Activated CD4-positive, alpha-beta T cell treated with anti-CD3 and anti-CD28 coated beads, Interleukin-2, amount 10 ng/mL, durations not matched to agents 7 days and 5 days (primary cell): ENCODE results near the gene RREB1. TPM values are rescaled to one million over a fixed set of nuclear protein-coding genes. Genes with fewer than 3 reads are reported as not detected.

ENCODE experiments used
- CTCF ChIA-PET: fragments of 350-600 bp; sonication (Branson Sonifier 250); formaldehyde crosslinking; loops from one replicate; lab custom pipeline; 2021; ENCODE audit warnings: antibody characterized with exemption; lab: Charles Lee
- POLR2A ChIA-PET: fragments of 350-600 bp; sonication (Branson Sonifier 250); formaldehyde crosslinking; loops from one replicate; lab custom pipeline; 2021; ENCODE audit warnings: antibody characterized with exemption; lab: Charles Lee
- DNase-seq: peaks from one replicate; pipeline ENCODE4 v3.0.0-alpha.2; 2020
- H3K27ac Mint-ChIP-seq: one replicate; pipeline ENCODE4 v1.8.0; 2021; ENCODE audit warnings: mild to moderate bottlenecking, moderate library complexity, mixed read lengths
- H3K27me3 Mint-ChIP-seq: one replicate; pipeline ENCODE4 v1.8.0; 2021; ENCODE audit warnings: mixed read lengths
- H3K36me3 Mint-ChIP-seq: one replicate; pipeline ENCODE4 v1.8.0; 2021; ENCODE audit warnings: low read depth, mixed read lengths
- H3K4me1 Mint-ChIP-seq: one replicate; pipeline ENCODE4 v1.8.0; 2021; ENCODE audit warnings: mixed read lengths
- H3K4me3 Mint-ChIP-seq: one replicate; pipeline ENCODE4 v1.8.0; 2021; ENCODE audit warnings: mild to moderate bottlenecking, moderate library complexity, mixed read lengths
- H3K9me3 Mint-ChIP-seq: one replicate; pipeline ENCODE4 v1.8.0; 2021; ENCODE audit warnings: mixed read lengths
- total RNA-seq, 2 experiments: library from RNA; stranded (reverse); gene quantifications; one replicate each; pipeline ENCODE4 v1.2.3, GENCODE V29; 2021

Gene RREB1
- total RNA-seq, 2 experiments from 2014 or later = 27.2 to 30.1 TPM

- Mint-ChIP-seq H3K4me3 (no peak overlapping the region), H3K27me3 (no peaks in the 10 kb centered on the region), H3K27ac (no peak overlapping the region), H3K36me3 (peaks cover 9% of the 10 kb centered on the region), H3K4me1 (peaks cover 74% of the 10 kb centered on the region), H3K9me3 (no peaks in the 10 kb centered on the region)
- ChIA-PET CTCF (interaction anchor here (0.6 to 1.2 kb wide), 5 partner anchors 11 to 311 kb away, joined by 3 read pairs; no protein-coding TSS in a partner anchor), POLR2A (no interaction called here)
- DNase-seq = no peak
These were observed 7.1 kb downstream of the RREB1 start for GRCh38 chr6:7114744-7115458.

- no peak for DNase-seq
- CTCF ChIA-PET = interaction anchor here (0.6 to 2.1 kb wide), 6 partner anchors 9 to 312 kb away, joined by 3 to 8 read pairs (median 3); no protein-coding TSS in a partner anchor
- POLR2A ChIA-PET = interaction anchor here (0.6 kb wide), 1 partner anchor 398 kb away, joined by 3 read pairs; no protein-coding TSS in a partner anchor
- Mint-ChIP-seq H3K27ac (peak overlapping the region; percentile 48), H3K4me1 (peaks cover 66% of the 10 kb centered on the region), H3K27me3 (no peaks in the 10 kb centered on the region), H3K9me3 (no peaks in the 10 kb centered on the region), H3K36me3 (peaks cover 9% of the 10 kb centered on the region), H3K4me3 (no peak overlapping the region)
These were observed 7.9 kb downstream of the RREB1 start for GRCh38 chr6:7115543-7116231.

- Mint-ChIP-seq H3K27me3 (no peaks in the 10 kb centered on the region), H3K36me3 (peaks cover 25% of the 10 kb centered on the region), H3K9me3 (no peaks in the 10 kb centered on the region), H3K27ac (no peak overlapping the region), H3K4me1 (peaks cover 42% of the 10 kb centered on the region), H3K4me3 (no peak overlapping the region)
- ChIA-PET POLR2A (no interaction called here), CTCF (interaction anchor here (1.1 to 1.6 kb wide), 3 partner anchors 10 to 16 kb away, joined by 3 to 4 read pairs (median 3); no protein-coding TSS in a partner anchor)
- DNase-seq = no peak
These were observed 11.6 kb downstream of the RREB1 start for GRCh38 chr6:7119272-7119801.

GRCh38 chr6:7121700-7122241 lies 14.0 kb downstream of the RREB1 start:
- H3K4me3 Mint-ChIP-seq = no peak overlapping the region
- POLR2A ChIA-PET = no interaction called here
- CTCF ChIA-PET = interaction anchor here (0.9 to 1.4 kb wide), 2 partner anchors 10 to 14 kb away, joined by 3 to 4 read pairs; no protein-coding TSS in a partner anchor
- H3K27ac Mint-ChIP-seq = no peak overlapping the region
- H3K9me3 Mint-ChIP-seq = no peaks in the 10 kb centered on the region
- H3K27me3 Mint-ChIP-seq = no peaks in the 10 kb centered on the region
- DNase-seq = no peak
- H3K4me1 Mint-ChIP-seq = peaks cover 41% of the 10 kb centered on the region
- peaks cover 40% of the 10 kb centered on the region for H3K36me3 Mint-ChIP-seq

GRCh38 chr6:7122684-7123083 lies 14.9 kb downstream of the RREB1 start:
- Mint-ChIP-seq H3K36me3 (peaks cover 48% of the 10 kb centered on the region), H3K27me3 (no peaks in the 10 kb centered on the region), H3K9me3 (no peaks in the 10 kb centered on the region), H3K27ac (no peak overlapping the region), H3K4me3 (no peak overlapping the region), H3K4me1 (peaks cover 46% of the 10 kb centered on the region)
- CTCF ChIA-PET = interaction anchor here (1.1 to 1.4 kb wide), 2 partner anchors 11 to 13 kb away, joined by 3 read pairs; no protein-coding TSS in a partner anchor
- POLR2A ChIA-PET = no interaction called here
- no peak for DNase-seq

- DNase-seq = no peak
- POLR2A ChIA-PET = no interaction called here
- H3K9me3 Mint-ChIP-seq = no peaks in the 10 kb centered on the region
- H3K27ac Mint-ChIP-seq = no peak overlapping the region
- CTCF ChIA-PET = interaction anchor here (1.1 to 1.6 kb wide), 2 partner anchors 13 to 22 kb away, joined by 3 to 5 read pairs; no protein-coding TSS in a partner anchor
- H3K36me3 Mint-ChIP-seq = peaks cover 59% of the 10 kb centered on the region
- H3K27me3 Mint-ChIP-seq = no peaks in the 10 kb centered on the region
- peaks cover 56% of the 10 kb centered on the region for H3K4me1 Mint-ChIP-seq
- H3K4me3 Mint-ChIP-seq = no peak overlapping the region
These were observed 16.4 kb downstream of the RREB1 start for GRCh38 chr6:7124114-7124513.

- POLR2A ChIA-PET = no interaction called here
- H3K27me3 Mint-ChIP-seq = no peaks in the 10 kb centered on the region
- no peaks in the 10 kb centered on the region for H3K9me3 Mint-ChIP-seq
- DNase-seq = no peak
- peaks cover 61% of the 10 kb centered on the region for H3K4me1 Mint-ChIP-seq
- CTCF ChIA-PET = interaction anchor here (1.1 to 1.6 kb wide), 2 partner anchors 13 to 23 kb away, joined by 3 to 5 read pairs; no protein-coding TSS in a partner anchor
- H3K4me3 Mint-ChIP-seq = no peak overlapping the region
- H3K27ac Mint-ChIP-seq = peak overlapping the region; percentile 14
- H3K36me3 Mint-ChIP-seq = peaks cover 62% of the 10 kb centered on the region
These were observed 16.9 kb downstream of the RREB1 start for GRCh38 chr6:7124636-7125035.

GRCh38 chr6:7125290-7125689 lies 17.5 kb downstream of the RREB1 start:
- DNase-seq = no peak
- H3K9me3 Mint-ChIP-seq = no peaks in the 10 kb centered on the region
- no peak overlapping the region for H3K27ac Mint-ChIP-seq
- no peaks in the 10 kb centered on the region for H3K27me3 Mint-ChIP-seq
- no peak overlapping the region for H3K4me3 Mint-ChIP-seq
- CTCF ChIA-PET = interaction anchor here (1.1 to 3.0 kb wide), 5 partner anchors 9 to 24 kb away, joined by 3 to 8 read pairs (median 5); no protein-coding TSS in a partner anchor
- H3K36me3 Mint-ChIP-seq = peaks cover 63% of the 10 kb centered on the region
- POLR2A ChIA-PET = no interaction called here
- H3K4me1 Mint-ChIP-seq = peaks cover 66% of the 10 kb centered on the region

- POLR2A ChIA-PET = no interaction called here
- no peaks in the 10 kb centered on the region for H3K27me3 Mint-ChIP-seq
These were observed 19.0 kb downstream of the RREB1 start for GRCh38 chr6:7126754-7127153.

GRCh38 chr6:7127680-7128079 lies 19.9 kb downstream of the RREB1 start:
- Mint-ChIP-seq H3K4me1 (peaks cover 83% of the 10 kb centered on the region), H3K9me3 (no peaks in the 10 kb centered on the region), H3K4me3 (peak overlapping the region; percentile 21), H3K36me3 (peaks cover 60% of the 10 kb centered on the region), H3K27ac (peak overlapping the region; percentile 85), H3K27me3 (no peaks in the 10 kb centered on the region)
- DNase-seq = no peak
- ChIA-PET CTCF (interaction anchor here (1.9 to 3.0 kb wide), 2 partner anchors 10 to 11 kb away, joined by 7 to 8 read pairs; no protein-coding TSS in a partner anchor), POLR2A (no interaction called here)

More at GRCh38 chr6:7126754-7127153, 19.0 kb downstream of the RREB1 start:
- Mint-ChIP-seq H3K4me1 (peaks cover 75% of the 10 kb centered on the region), H3K36me3 (peaks cover 64% of the 10 kb centered on the region), H3K9me3 (no peaks in the 10 kb centered on the region), H3K27ac (peak overlapping the region; percentile 85), H3K4me3 (no peak overlapping the region)
- DNase-seq = no peak
- CTCF ChIA-PET = interaction anchor here (0.8 to 3.0 kb wide), 4 partner anchors 8 to 12 kb away, joined by 3 to 8 read pairs (median 4); no protein-coding TSS in a partner anchor

GRCh38 chr6:7129360-7129759 lies 21.6 kb downstream of the RREB1 start:
- H3K4me3 Mint-ChIP-seq = peak overlapping the region; percentile 26
- ChIA-PET CTCF (interaction anchor here (1.0 to 1.4 kb wide), 3 partner anchors 10 to 24 kb away, joined by 3 to 5 read pairs (median 3); no protein-coding TSS in a partner anchor), POLR2A (interaction anchor here (1.4 kb wide), 1 partner anchor 8 kb away, joined by 5 read pairs; no protein-coding TSS in a partner anchor)
- peaks cover 59% of the 10 kb centered on the region for H3K36me3 Mint-ChIP-seq
- DNase-seq = no peak
- no peaks in the 10 kb centered on the region for H3K9me3 Mint-ChIP-seq
- peaks cover 89% of the 10 kb centered on the region for H3K4me1 Mint-ChIP-seq
- no peaks in the 10 kb centered on the region for H3K27me3 Mint-ChIP-seq
- peak overlapping the region; percentile 67 for H3K27ac Mint-ChIP-seq
